ENCODE data around the gene PHLDA1. TPM values are rescaled to one million over a fixed set of nuclear protein-coding genes. Genes with fewer than 3 reads are reported as not detected.

PHLDA1 gene
- total RNA-seq, 2 experiments from 2014 or later, result 0.44 to 2.1 TPM

DNA sequence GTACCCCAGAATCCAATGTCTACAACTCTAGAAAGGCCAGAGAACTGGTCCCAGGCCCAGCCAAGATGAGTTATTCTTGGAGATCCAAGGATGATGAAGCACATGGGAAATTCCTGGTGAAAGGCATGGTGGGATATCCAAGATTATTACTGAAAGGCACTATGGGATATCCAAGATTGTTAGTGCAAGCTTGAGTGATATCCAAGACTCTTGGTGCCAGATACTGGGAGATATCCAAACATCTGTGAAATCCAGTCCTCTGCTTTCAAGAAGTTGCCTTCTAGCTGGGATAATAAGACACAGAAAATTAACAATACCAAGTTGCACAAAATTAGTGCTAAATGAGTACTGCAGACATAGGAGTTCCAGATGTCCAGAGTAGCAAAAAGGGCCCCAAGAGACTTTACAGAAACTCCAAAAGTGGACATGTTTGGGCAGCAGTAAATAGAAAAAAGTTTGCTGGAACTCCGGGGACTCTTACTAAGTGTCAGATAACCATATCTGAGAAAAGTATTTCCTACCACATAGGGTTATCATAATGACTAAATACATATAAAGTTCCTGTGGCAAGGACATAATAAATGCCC, 34.6 kb downstream of the PHLDA1 start:
- Histone ChIP-seq H3K27ac (ENCODE audit: low read depth, low read length, poor library complexity, severe bottlenecking) (no peak overlapping the region), H3K79me2 (ENCODE audit: insufficient read depth, low read depth, low read length) (no peaks in the 10 kb centered on the region), H3K4me2 (ENCODE audit: low read length) (no peak overlapping the region), H3K9me3 (ENCODE audit: low read length) (no peaks in the 10 kb centered on the region), H3K4me3 (ENCODE audit: low read depth, low read length, poor library complexity, severe bottlenecking) (no peak overlapping the region), H3K9me2 (ENCODE audit: insufficient read depth, low read length) (no peaks in the 10 kb centered on the region), H3K36me3 (ENCODE audit: insufficient read depth, low read length) (no peaks in the 10 kb centered on the region), H4K20me1 (ENCODE audit: insufficient read depth, low read length) (no peaks in the 10 kb centered on the region), H2AFZ (ENCODE audit: low read length) (no peak overlapping the region), H3K4me1 (ENCODE audit: insufficient read depth, low read length, poor library complexity, severe bottlenecking) (no peaks in the 10 kb centered on the region)
- DNase-seq (ENCODE audit: low spot score), result no peak
- TF ChIP-seq, protein P1, sequence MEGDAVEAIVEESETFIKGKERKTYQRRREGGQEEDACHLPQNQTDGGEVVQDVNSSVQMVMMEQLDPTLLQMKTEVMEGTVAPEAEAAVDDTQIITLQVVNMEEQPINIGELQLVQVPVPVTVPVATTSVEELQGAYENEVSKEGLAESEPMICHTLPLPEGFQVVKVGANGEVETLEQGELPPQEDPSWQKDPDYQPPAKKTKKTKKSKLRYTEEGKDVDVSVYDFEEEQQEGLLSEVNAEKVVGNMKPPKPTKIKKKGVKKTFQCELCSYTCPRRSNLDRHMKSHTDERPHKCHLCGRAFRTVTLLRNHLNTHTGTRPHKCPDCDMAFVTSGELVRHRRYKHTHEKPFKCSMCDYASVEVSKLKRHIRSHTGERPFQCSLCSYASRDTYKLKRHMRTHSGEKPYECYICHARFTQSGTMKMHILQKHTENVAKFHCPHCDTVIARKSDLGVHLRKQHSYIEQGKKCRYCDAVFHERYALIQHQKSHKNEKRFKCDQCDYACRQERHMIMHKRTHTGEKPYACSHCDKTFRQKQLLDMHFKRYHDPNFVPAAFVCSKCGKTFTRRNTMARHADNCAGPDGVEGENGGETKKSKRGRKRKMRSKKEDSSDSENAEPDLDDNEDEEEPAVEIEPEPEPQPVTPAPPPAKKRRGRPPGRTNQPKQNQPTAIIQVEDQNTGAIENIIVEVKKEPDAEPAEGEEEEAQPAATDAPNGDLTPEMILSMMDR (conservative IDR thresholded peaks at IDR 0.05; ENCODE audit: low read length), result no peak
- no peak for TF ChIP-seq EZH2phosphoT487 (IDR thresholded peaks at IDR 0.05; ENCODE audit: borderline replicate concordance, low read depth, low read length)
- POLR2A ChIA-PET, result interaction anchor here (0.6 to 1.3 kb wide), 3 partner anchors 16 to 79 kb away, joined by 3 to 5 read pairs (median 3); no protein-coding TSS in a partner anchor
- no TSS peak for BruUV-seq (replicated peaks)
- intact Hi-C loops (cut with micrococcal nuclease; ENCODE audit: unreplicated experiment), result no loop called here
- CTCF ChIA-PET (ENCODE audit: unreplicated experiment), result no interaction called here

DNA sequence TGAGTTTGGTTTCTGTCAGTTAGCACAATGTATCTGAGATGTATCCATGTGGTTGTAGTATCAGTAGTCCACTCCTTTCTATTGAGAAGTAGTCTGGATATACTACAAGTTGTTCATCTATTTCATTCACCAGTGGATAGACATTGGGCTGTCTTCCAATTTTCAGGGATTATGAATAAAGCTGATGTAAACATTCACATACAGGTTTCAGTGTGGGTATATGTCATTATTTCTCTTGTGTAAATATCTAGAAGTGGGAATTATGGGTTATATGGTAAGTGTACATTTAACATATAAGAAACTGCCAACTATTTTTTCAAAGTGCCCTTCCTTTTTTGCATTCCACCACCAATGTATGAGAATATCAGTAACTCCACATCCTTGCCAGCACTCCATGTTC, 35.9 kb downstream of the PHLDA1 start:
- POLR2A ChIA-PET, result interaction anchor here (1.3 to 2.7 kb wide), 4 partner anchors 9 to 17 kb away, joined by 3 to 8 read pairs (median 4); no protein-coding TSS in a partner anchor
- no peak overlapping the region for H3K27ac ChIP-seq (ENCODE audit: low read depth, low read length, poor library complexity, severe bottlenecking)
- H3K4me2 ChIP-seq (ENCODE audit: low read length), result no peak overlapping the region
- H3K9me2 ChIP-seq (ENCODE audit: insufficient read depth, low read length), result no peaks in the 10 kb centered on the region
- H3K9me3 ChIP-seq (ENCODE audit: low read length), result no peaks in the 10 kb centered on the region
- H4K20me1 ChIP-seq (ENCODE audit: insufficient read depth, low read length), result no peaks in the 10 kb centered on the region
- no TSS peak for BruUV-seq (replicated peaks)
- intact Hi-C loops (cut with micrococcal nuclease; ENCODE audit: unreplicated experiment), result no loop called here
- no peaks in the 10 kb centered on the region for H3K79me2 ChIP-seq (ENCODE audit: insufficient read depth, low read depth, low read length)
- TF ChIP-seq EZH2phosphoT487 (IDR thresholded peaks at IDR 0.05; ENCODE audit: borderline replicate concordance, low read depth, low read length), result no peak
- TF ChIP-seq, protein P1 (conservative IDR thresholded peaks at IDR 0.05; ENCODE audit: low read length), result no peak
- CTCF ChIA-PET (ENCODE audit: unreplicated experiment), result interaction anchor here (0.6 kb wide), 1 partner anchor 270 kb away, joined by 4 read pairs; no protein-coding TSS in a partner anchor
- no peaks in the 10 kb centered on the region for H3K4me1 ChIP-seq (ENCODE audit: insufficient read depth, low read length, poor library complexity, severe bottlenecking)
- no peak for DNase-seq (ENCODE audit: low spot score)
- no peak overlapping the region for H2AFZ ChIP-seq (ENCODE audit: low read length)
- H3K4me3 ChIP-seq (ENCODE audit: low read depth, low read length, poor library complexity, severe bottlenecking), result no peak overlapping the region
- H3K36me3 ChIP-seq (ENCODE audit: insufficient read depth, low read length), result no peaks in the 10 kb centered on the region

DNA sequence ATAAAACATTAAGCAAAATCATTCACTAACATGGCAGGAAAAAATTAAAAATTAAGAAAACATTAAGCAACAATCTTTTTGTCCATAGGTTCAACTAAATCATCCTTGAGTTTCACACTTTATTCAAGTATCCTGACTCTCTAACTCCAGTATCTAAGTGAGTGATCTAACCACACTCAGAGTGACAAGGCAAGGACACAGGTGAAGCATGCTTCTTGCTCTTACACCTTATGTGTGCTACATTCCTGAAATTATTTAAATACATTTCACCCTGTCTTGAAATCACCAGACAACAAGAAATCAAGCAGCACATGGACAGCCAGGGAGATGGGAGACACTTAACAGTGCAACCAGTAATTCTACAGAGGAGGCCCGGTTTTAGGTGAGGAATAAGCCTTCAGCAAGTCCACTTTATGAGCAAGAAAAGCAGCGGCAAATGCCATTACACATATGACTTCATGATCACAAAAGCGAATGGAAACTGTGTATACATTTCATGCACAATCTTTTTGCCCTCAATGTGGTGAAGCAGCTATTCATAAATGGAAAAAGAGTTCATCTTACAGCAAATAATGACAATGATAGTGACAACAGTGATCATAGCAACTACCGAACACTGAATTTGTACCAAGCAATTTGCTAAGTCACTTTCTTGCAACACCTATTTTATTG, 37.4 kb downstream of the PHLDA1 start:
- no peaks in the 10 kb centered on the region for H4K20me1 ChIP-seq (ENCODE audit: insufficient read depth, low read length)
- no peak for DNase-seq (ENCODE audit: low spot score)
- no peaks in the 10 kb centered on the region for H3K9me3 ChIP-seq (ENCODE audit: low read length)
- no peaks in the 10 kb centered on the region for H3K36me3 ChIP-seq (ENCODE audit: insufficient read depth, low read length)
- no peak for TF ChIP-seq EZH2phosphoT487 (IDR thresholded peaks at IDR 0.05; ENCODE audit: borderline replicate concordance, low read depth, low read length)
- TF ChIP-seq, protein P1 (conservative IDR thresholded peaks at IDR 0.05; ENCODE audit: low read length), result no peak
- BruUV-seq (replicated peaks), result no TSS peak
- H3K79me2 ChIP-seq (ENCODE audit: insufficient read depth, low read depth, low read length), result no peaks in the 10 kb centered on the region
- intact Hi-C loops (cut with micrococcal nuclease; ENCODE audit: unreplicated experiment), result no loop called here
- H3K27ac ChIP-seq (ENCODE audit: low read depth, low read length, poor library complexity, severe bottlenecking), result no peak overlapping the region
- no peak overlapping the region for H3K4me3 ChIP-seq (ENCODE audit: low read depth, low read length, poor library complexity, severe bottlenecking)
- H3K9me2 ChIP-seq (ENCODE audit: insufficient read depth, low read length), result no peaks in the 10 kb centered on the region
- ChIA-PET POLR2A (interaction anchor here (1.4 to 2.7 kb wide), 2 partner anchors 13 kb away, joined by 3 to 8 read pairs; no protein-coding TSS in a partner anchor), CTCF (ENCODE audit: unreplicated experiment) (no interaction called here)
- H3K4me1 ChIP-seq (ENCODE audit: insufficient read depth, low read length, poor library complexity, severe bottlenecking), result no peaks in the 10 kb centered on the region
- no peak overlapping the region for H3K4me2 ChIP-seq (ENCODE audit: low read length)
- no peak overlapping the region for H2AFZ ChIP-seq (ENCODE audit: low read length)
